ENCODE data around the gene RTP4.

RTP4 gene

DNA sequence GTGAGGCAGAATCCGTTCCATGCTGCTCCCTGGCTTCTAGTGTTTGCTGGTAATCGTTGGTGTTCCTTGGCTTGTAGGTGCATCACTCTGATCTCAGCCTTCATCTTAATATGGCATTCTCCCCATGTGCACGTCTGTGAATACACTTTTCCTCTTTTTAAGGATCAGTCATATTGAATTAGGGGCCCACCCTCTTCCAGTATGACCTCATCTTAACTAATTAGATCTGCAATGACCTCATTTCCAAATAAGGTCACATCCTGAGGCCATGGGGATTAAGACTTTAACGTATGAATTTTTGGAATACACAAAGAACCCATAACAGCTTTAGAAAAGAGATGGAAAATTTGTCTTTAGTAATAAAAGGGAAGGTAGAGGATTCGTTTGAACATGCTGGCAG, 42.6 kb upstream of the RTP4 start:
- Histone ChIP-seq H3K27me3 (ENCODE audit: insufficient read depth, poor library complexity, severe bottlenecking) (peaks cover 2% of the 10 kb centered on the region), H3K4me3 (replicated peaks; ENCODE audit: insufficient read depth, low read length) (no peak overlapping the region), H3K27ac (replicated peaks) (no peak overlapping the region)
- no peak for DNase-seq (ENCODE audit: low read depth in 1 of 2, low spot score in 1 of 2)
- TF ChIP-seq REST (IDR thresholded peaks at IDR 0.05; ENCODE audit: insufficient replicate concordance, low read depth) (no peak), GABPA (IDR thresholded peaks at IDR 0.05; ENCODE audit: low read depth) (no peak), POLR2AphosphoS5 (IDR thresholded peaks at IDR 0.05; ENCODE audit: low read depth) (no peak), SPI1 (IDR thresholded peaks at IDR 0.05; ENCODE audit: borderline replicate concordance, low read depth) (no peak)
- TF ChIP-seq, protein P1, sequence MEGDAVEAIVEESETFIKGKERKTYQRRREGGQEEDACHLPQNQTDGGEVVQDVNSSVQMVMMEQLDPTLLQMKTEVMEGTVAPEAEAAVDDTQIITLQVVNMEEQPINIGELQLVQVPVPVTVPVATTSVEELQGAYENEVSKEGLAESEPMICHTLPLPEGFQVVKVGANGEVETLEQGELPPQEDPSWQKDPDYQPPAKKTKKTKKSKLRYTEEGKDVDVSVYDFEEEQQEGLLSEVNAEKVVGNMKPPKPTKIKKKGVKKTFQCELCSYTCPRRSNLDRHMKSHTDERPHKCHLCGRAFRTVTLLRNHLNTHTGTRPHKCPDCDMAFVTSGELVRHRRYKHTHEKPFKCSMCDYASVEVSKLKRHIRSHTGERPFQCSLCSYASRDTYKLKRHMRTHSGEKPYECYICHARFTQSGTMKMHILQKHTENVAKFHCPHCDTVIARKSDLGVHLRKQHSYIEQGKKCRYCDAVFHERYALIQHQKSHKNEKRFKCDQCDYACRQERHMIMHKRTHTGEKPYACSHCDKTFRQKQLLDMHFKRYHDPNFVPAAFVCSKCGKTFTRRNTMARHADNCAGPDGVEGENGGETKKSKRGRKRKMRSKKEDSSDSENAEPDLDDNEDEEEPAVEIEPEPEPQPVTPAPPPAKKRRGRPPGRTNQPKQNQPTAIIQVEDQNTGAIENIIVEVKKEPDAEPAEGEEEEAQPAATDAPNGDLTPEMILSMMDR (IDR thresholded peaks at IDR 0.05; ENCODE audit: insufficient read depth, low read length): no peak

DNA sequence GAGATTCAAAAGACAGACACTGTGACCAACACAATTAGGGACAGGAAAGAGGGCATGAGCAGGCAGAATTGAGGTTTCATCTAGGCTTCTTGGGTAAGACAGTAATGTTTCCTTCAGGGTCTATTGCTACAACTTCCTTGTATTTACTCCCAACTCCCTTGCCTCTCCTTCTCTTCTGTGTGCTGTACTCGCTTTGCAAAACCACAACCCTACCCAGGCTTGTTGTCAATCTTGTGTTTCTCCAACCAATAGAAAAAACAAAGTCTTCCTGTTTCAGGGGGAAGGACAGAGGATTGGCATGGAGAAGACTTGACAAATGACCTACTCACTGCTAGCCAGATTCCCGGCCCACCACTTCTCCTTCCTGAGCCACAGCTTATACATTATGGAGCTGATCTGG, 40.3 kb upstream of the RTP4 start:
- TF ChIP-seq GABPA (IDR thresholded peaks at IDR 0.05; ENCODE audit: low read depth) (no peak), SPI1 (IDR thresholded peaks at IDR 0.05; ENCODE audit: borderline replicate concordance, low read depth) (peak; percentile 14; the same call in 1 of the 2 replicates), POLR2AphosphoS5 (IDR thresholded peaks at IDR 0.05; ENCODE audit: low read depth) (no peak), REST (IDR thresholded peaks at IDR 0.05; ENCODE audit: insufficient replicate concordance, low read depth) (no peak)
- TF ChIP-seq, protein P1 (IDR thresholded peaks at IDR 0.05; ENCODE audit: insufficient read depth, low read length): no peak
- H3K4me3 ChIP-seq (replicated peaks; ENCODE audit: insufficient read depth, low read length): no peak overlapping the region
- no peaks in the 10 kb centered on the region for H3K27me3 ChIP-seq (ENCODE audit: insufficient read depth, poor library complexity, severe bottlenecking)
- peak in 1 of 2 experiments; percentile 43 for DNase-seq (ENCODE audit: low read depth in 1 of 2, low spot score in 1 of 2)
- H3K27ac ChIP-seq (replicated peaks): no peak overlapping the region

DNA sequence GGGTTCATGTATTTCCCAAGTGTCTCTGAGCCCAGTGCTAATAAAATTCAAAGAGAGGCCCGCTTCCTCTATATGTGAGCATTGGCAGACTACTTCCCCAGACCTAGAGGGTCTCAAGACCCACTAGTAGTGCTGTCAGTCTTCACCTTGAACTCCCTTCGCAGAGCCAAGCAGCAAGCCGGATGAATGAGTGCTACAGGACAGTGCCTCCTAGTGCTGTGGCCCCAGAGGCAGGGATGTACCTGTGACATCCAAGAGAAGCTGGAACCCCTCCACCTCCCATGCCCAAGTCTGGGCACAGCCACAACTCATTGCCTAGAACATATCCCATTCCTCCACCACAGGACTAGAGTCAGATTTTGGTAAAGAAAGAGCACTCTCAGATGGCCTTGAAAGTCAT, 39.5 kb upstream of the RTP4 start:
- no peak for DNase-seq (ENCODE audit: low read depth in 1 of 2, low spot score in 1 of 2)
- Histone ChIP-seq H3K27me3 (ENCODE audit: insufficient read depth, poor library complexity, severe bottlenecking) (no peaks in the 10 kb centered on the region), H3K4me3 (replicated peaks; ENCODE audit: insufficient read depth, low read length) (no peak overlapping the region), H3K27ac (replicated peaks) (no peak overlapping the region)
- TF ChIP-seq POLR2AphosphoS5 (IDR thresholded peaks at IDR 0.05; ENCODE audit: low read depth) (no peak), SPI1 (IDR thresholded peaks at IDR 0.05; ENCODE audit: borderline replicate concordance, low read depth) (no peak), REST (IDR thresholded peaks at IDR 0.05; ENCODE audit: insufficient replicate concordance, low read depth) (no peak), GABPA (IDR thresholded peaks at IDR 0.05; ENCODE audit: low read depth) (no peak)
- TF ChIP-seq, protein P1 (IDR thresholded peaks at IDR 0.05; ENCODE audit: insufficient read depth, low read length): no peak
